ENCODE data around the gene LRIG1. TPM values are rescaled to one million over a fixed set of nuclear protein-coding genes. Genes with fewer than 3 reads are reported as not detected.
A peak's percentile ranks its signal among the peaks of the same experiment; 100 is the strongest.

LRIG1 gene
- total RNA-seq, 2 donors from 2014 or later, result 119 to 186 TPM

DNA sequence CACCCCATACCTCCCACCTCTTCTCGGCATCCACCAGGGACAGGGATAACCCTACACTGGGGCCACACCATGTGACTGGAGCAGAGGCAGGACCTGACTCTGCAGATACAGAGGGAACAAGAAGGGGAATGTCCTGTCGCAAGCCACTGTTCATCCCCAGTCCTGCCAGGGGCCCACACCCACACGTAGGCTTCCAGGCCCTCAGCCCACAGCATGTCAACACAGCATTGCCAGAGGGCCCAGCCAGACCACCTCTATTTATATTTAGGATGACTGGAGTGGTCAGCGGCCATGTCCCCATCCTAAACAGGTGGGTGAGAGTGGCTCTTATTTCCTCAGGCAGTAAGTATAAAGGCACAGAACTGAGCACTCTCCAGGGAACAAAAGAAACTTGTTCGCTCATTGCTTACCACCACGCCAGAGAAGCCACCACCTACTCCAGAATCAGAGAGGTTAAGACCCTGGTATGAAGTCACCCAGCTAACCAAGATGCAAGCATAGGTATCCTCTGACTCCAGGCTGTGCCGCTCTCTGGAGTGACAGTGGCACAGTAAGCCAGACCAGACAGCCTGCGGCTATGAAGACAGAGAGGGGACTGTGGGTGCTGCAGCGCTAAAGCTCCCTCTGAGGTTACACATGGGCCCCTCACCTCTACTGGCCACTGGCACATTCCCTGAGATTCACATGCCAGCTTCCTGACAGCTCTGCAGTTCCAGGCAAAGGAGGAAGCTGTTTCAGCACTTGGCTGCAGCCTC lies 67.9 kb downstream of the LRIG1 start:
- WGBS, result 70% methylated on average over 9 of the region's 9 CpGs
- H3K27ac ChIP-seq, result peak overlapping the region; percentile 14 to 21
- no peak for TF ChIP-seq POLR2AphosphoS5 (IDR thresholded peaks at IDR 0.05)
- no peak for TF ChIP-seq CTCF (IDR thresholded peaks at IDR 0.05)
- no peak for TF ChIP-seq POLR2A (IDR thresholded peaks at IDR 0.05)

DNA sequence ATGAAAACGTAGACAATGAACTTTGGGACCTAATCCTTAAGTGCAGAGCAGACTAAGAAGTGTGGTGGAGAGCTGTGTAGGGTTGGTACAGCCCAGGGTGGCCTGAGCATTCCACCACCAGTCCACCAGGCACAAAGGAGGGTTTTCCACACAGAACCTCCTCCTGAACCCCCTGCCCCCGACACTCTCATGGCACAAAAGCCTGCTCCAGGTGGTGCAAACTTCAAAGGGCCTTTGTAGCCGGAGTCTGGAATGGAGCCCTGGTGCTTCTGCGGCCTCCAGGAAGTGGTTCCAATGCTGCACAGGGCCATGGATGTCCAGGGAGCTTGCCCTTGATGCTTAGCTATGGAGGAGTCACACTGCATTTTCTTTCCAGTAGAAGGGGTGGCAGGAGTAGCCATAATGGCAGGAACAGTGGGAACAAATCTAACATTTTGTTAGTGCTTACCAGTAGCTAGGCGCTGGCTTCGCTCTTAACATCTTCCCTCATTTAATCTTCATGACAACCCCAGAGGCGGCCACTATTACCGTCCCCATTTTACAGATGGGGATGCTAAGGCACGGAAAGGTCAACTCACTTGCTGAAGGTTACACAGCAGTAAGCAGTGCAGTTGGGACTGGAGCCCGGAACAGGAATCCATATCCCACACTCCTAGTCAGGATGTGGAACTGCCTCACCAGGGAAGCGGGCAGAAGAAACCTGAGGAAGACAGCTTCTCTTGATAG lies 68.6 kb downstream of the LRIG1 start:
- 85% methylated on average over 11 of the region's 11 CpGs for WGBS

More for the DNA sequence above, 67.9 kb downstream of the LRIG1 start:
- DNase-seq (ENCODE audit: low spot score), result no peak
- no peaks in the 10 kb centered on the region for H3K27me3 ChIP-seq (replicated peaks; ENCODE audit: insufficient read depth)
- H3K36me3 ChIP-seq, result no peaks in the 10 kb centered on the region
- intact Hi-C loops (cut with DNase I), result no loop called here
- H3K9me3 ChIP-seq, result no peaks in the 10 kb centered on the region
- H3K4me3 ChIP-seq, result no peak overlapping the region
- H3K4me1 ChIP-seq (replicated peaks), result peaks cover 5% of the 10 kb centered on the region

GRCh38 chr3:66431494-66431893 lies 69.3 kb downstream of the LRIG1 start:
- no peak for TF ChIP-seq POLR2A (IDR thresholded peaks at IDR 0.05)
- no peak for TF ChIP-seq POLR2AphosphoS5 (IDR thresholded peaks at IDR 0.05)
- TF ChIP-seq CTCF (IDR thresholded peaks at IDR 0.05), result no peak
- intact Hi-C loops (cut with DNase I), result no loop called here
- WGBS, result 86% methylated on average over 3 of the region's 3 CpGs
- Histone ChIP-seq H3K27me3 (replicated peaks; ENCODE audit: insufficient read depth) (no peaks in the 10 kb centered on the region), H3K9me3 (no peaks in the 10 kb centered on the region), H3K27ac (peak overlapping the region; percentile 59 to 82), H3K36me3 (no peaks in the 10 kb centered on the region), H3K4me1 (replicated peaks) (peaks cover 8% of the 10 kb centered on the region), H3K4me3 (no peak overlapping the region)
- DNase-seq (ENCODE audit: low spot score), result no peak

More for the DNA sequence above, 68.6 kb downstream of the LRIG1 start:
- intact Hi-C loops (cut with DNase I), result no loop called here
- Histone ChIP-seq H3K9me3 (no peaks in the 10 kb centered on the region), H3K27ac (peak overlapping the region in 1 of 2 donors; percentile 59), H3K4me3 (no peak overlapping the region), H3K27me3 (replicated peaks; ENCODE audit: insufficient read depth) (no peaks in the 10 kb centered on the region), H3K4me1 (replicated peaks) (peaks cover 8% of the 10 kb centered on the region), H3K36me3 (no peaks in the 10 kb centered on the region)
- TF ChIP-seq CTCF (IDR thresholded peaks at IDR 0.05), result no peak
- TF ChIP-seq POLR2AphosphoS5 (IDR thresholded peaks at IDR 0.05), result no peak
- no peak for TF ChIP-seq POLR2A (IDR thresholded peaks at IDR 0.05)
- DNase-seq (ENCODE audit: low spot score), result no peak

- H3K27ac ChIP-seq, result peak overlapping the region; percentile 59 to 82
- no peak overlapping the region for H3K4me3 ChIP-seq
- no peaks in the 10 kb centered on the region for H3K36me3 ChIP-seq
- TF ChIP-seq CTCF (IDR thresholded peaks at IDR 0.05), result no peak
- no peak for TF ChIP-seq POLR2A (IDR thresholded peaks at IDR 0.05)
- no peak for TF ChIP-seq POLR2AphosphoS5 (IDR thresholded peaks at IDR 0.05)
- WGBS, result 77% methylated on average over 8 of the region's 8 CpGs
- DNase-seq (ENCODE audit: low spot score), result no peak
- no peaks in the 10 kb centered on the region for H3K27me3 ChIP-seq (replicated peaks; ENCODE audit: insufficient read depth)
- H3K9me3 ChIP-seq, result no peaks in the 10 kb centered on the region
- H3K4me1 ChIP-seq (replicated peaks), result peaks cover 11% of the 10 kb centered on the region
- intact Hi-C loops (cut with DNase I), result no loop called here
Observed at GRCh38 chr3:66430876-66431275, 69.9 kb downstream of the LRIG1 start.

Data from prostate gland (tissue), 2 donors.